NCI-H774 (cell line): Measurements from ENCODE around the gene KRTCAP3.

Experiments
- DNase-seq: peaks from one replicate; lab custom pipeline; 2025; lab: John Stamatoyannopoulos, UW

Gene KRTCAP3

GRCh38 chr2:27441226-27441926 lies 805 bp upstream of the KRTCAP3 start:
- DNase-seq, result no peak

- no peak for DNase-seq
These were observed 720 bp downstream of the KRTCAP3 start for GRCh38 chr2:27442920-27443282.

GRCh38 chr2:27445155-27445554 lies 3.0 kb downstream of the KRTCAP3 start:
- no peak for DNase-seq

GRCh38 chr2:27445615-27446014 lies 3.4 kb downstream of the KRTCAP3 start:
- no peak for DNase-seq

- DNase-seq, result no peak
These were observed 3.9 kb downstream of the KRTCAP3 start for GRCh38 chr2:27446057-27446456.

- DNase-seq, result no peak
These were observed 6.2 kb downstream of the KRTCAP3 start for GRCh38 chr2:27448381-27448780.

GRCh38 chr2:27451095-27451494 lies 8.9 kb downstream of the KRTCAP3 start:
- DNase-seq, result no peak

- no peak for DNase-seq
These were observed 11.8 kb downstream of the KRTCAP3 start for GRCh38 chr2:27453968-27454367.

GRCh38 chr2:27461118-27461517 lies 18.9 kb downstream of the KRTCAP3 start:
- no peak for DNase-seq

GRCh38 chr2:27464443-27464842 lies 22.3 kb downstream of the KRTCAP3 start:
- DNase-seq, result no peak

- DNase-seq, result no peak
These were observed 29.8 kb downstream of the KRTCAP3 start for GRCh38 chr2:27471961-27472360.

GRCh38 chr2:27485496-27485895 lies 43.3 kb downstream of the KRTCAP3 start:
- DNase-seq, result no peak

GRCh38 chr2:27489118-27489497 lies 46.9 kb downstream of the KRTCAP3 start:
- peak; percentile 6 for DNase-seq

GRCh38 chr2:27489498-27490397 lies 47.6 kb downstream of the KRTCAP3 start, which contains the start of gene IFT172:
Gene IFT172, minus strand, starts transcription at chr2:27489743. Its CDS starts 90 bp downstream, at chr2:27489653.
- DNase-seq, result peak; percentile 99

- DNase-seq, result no peak
These were observed 50.4 kb downstream of the KRTCAP3 start for GRCh38 chr2:27492557-27492956.

- no peak for DNase-seq
These were observed 51.7 kb downstream of the KRTCAP3 start for GRCh38 chr2:27493948-27494283.
